Neuronal stem cell (in vitro differentiated cells): ENCODE results near the gene LDLRAD3.

ENCODE experiments used
- DNase-seq: peaks from one replicate; pipeline ENCODE4 v3.0.0-alpha.2; 2013; ENCODE audit warnings: low spot score
- H2AFZ ChIP-seq: one replicate; pipeline ENCODE4 v1.6.1; 2013; ENCODE audit warnings: mild to moderate bottlenecking, low read length, inconsistent platforms
- H2AK5ac ChIP-seq: 2 replicates; pipeline ENCODE4 v1.6.1; 2013; ENCODE audit warnings: low read depth, mild to moderate bottlenecking, inconsistent platforms, low read length, moderate library complexity, mixed read lengths
- H2BK120ac ChIP-seq: 2 replicates; pipeline ENCODE4 v1.6.1; 2013; ENCODE audit warnings: low read depth, mild to moderate bottlenecking, inconsistent platforms, low read length, moderate library complexity, mixed read lengths
- H2BK12ac ChIP-seq: one replicate; pipeline ENCODE4 v1.6.1; 2013; ENCODE audit warnings: low read length, inconsistent platforms
- H2BK15ac ChIP-seq: 2 replicates; pipeline ENCODE4 v1.6.1; 2013; ENCODE audit warnings: mild to moderate bottlenecking, low read length, inconsistent platforms, mixed read lengths
- H2BK5ac ChIP-seq: one replicate; pipeline ENCODE4 v1.6.1; 2013; ENCODE audit warnings: inconsistent platforms, mild to moderate bottlenecking, low read length, moderate library complexity
- H3K14ac ChIP-seq: one replicate; pipeline ENCODE4 v1.6.1; 2013; ENCODE audit warnings: low read length, inconsistent platforms
- H3K18ac ChIP-seq: 2 replicates; pipeline ENCODE4 v1.6.1; 2013; ENCODE audit warnings: low read length, inconsistent platforms
- H3K23ac ChIP-seq: 2 replicates; pipeline ENCODE4 v1.6.1; 2013; ENCODE audit warnings: low read depth, mild to moderate bottlenecking, mixed read lengths, low read length, inconsistent platforms; ENCODE audit not compliant: poor library complexity
- H3K27ac ChIP-seq: replicated peaks from 3 replicates; pipeline ENCODE4 v1.5.1; 2013; ENCODE audit warnings: low read length, inconsistent platforms
- H3K27me3 ChIP-seq, 3 experiments: 2 replicates each; pipeline ENCODE4 v1.6.1; 2013; ENCODE audit warnings: low read length in 3 of 3, mild to moderate bottlenecking in 2 of 3, inconsistent platforms in 1 of 3, low read depth in 1 of 3, mixed read lengths in 1 of 3, moderate library complexity in 1 of 3; ENCODE audit not compliant: control insufficient read depth in 3 of 3, insufficient read depth in 3 of 3
- H3K36me3 ChIP-seq, 2 donors: replicated peaks in 1 of 2; 2 replicates each; pipeline ENCODE4 v1.6.1; 2013; ENCODE audit warnings: low read length in 2 of 2; ENCODE audit not compliant: control insufficient read depth in 2 of 2, insufficient read depth in 2 of 2
- H3K4ac ChIP-seq: 2 replicates; pipeline ENCODE4 v1.6.1; 2013; ENCODE audit warnings: inconsistent platforms, mild to moderate bottlenecking, low read length, moderate library complexity
- H3K4me1 ChIP-seq, 2 donors: 1 replicate in 1 of 2; 2 replicates in 1 of 2; pipeline ENCODE4 v1.6.1; 2013; ENCODE audit warnings: low read length in 2 of 2, low read depth in 1 of 2; ENCODE audit not compliant: control insufficient read depth in 2 of 2, insufficient read depth in 1 of 2
- H3K4me2 ChIP-seq: one replicate; pipeline ENCODE4 v1.6.1; 2013; ENCODE audit warnings: mild to moderate bottlenecking, low read length, inconsistent platforms; ENCODE audit not compliant: insufficient read depth, poor library complexity, severe bottlenecking
- H3K4me3 ChIP-seq, 2 donors: 2 replicates each; pipeline ENCODE4 v1.5.1; 2013; ENCODE audit warnings: low read length in 2 of 2, mild to moderate bottlenecking in 2 of 2, inconsistent platforms in 1 of 2, moderate library complexity in 1 of 2
- H3K79me1 ChIP-seq: one replicate; pipeline ENCODE4 v1.6.1; 2013; ENCODE audit warnings: low read depth, mild to moderate bottlenecking, inconsistent platforms, low read length, moderate library complexity
- H3K9ac ChIP-seq: one replicate; pipeline ENCODE4 v1.6.1; 2013; ENCODE audit warnings: mild to moderate bottlenecking, low read depth, low read length, inconsistent platforms; ENCODE audit not compliant: poor library complexity
- H3K9me3 ChIP-seq, 2 donors: replicated peaks in 1 of 2; 2 replicates each; pipeline versions ENCODE3 to v1.6.1; 2013; ENCODE audit warnings: low read length in 2 of 2, mild to moderate bottlenecking in 2 of 2, inconsistent platforms in 1 of 2, low read depth in 1 of 2, mixed read lengths in 1 of 2, moderate library complexity in 1 of 2; ENCODE audit not compliant: control insufficient read depth in 2 of 2, insufficient read depth in 1 of 2
- H4K8ac ChIP-seq: one replicate; pipeline ENCODE4 v1.6.1; 2013; ENCODE audit warnings: low read depth, mild to moderate bottlenecking, inconsistent platforms, low read length, moderate library complexity
- H4K91ac ChIP-seq: one replicate; pipeline ENCODE4 v1.6.1; 2013; ENCODE audit warnings: low read length, low read depth, mild to moderate bottlenecking, inconsistent platforms; ENCODE audit not compliant: poor library complexity
- WGBS, 2 donors: extraction: QIAGEN DNeasy Blood & Tissue Kit; methylation state at CpG; one replicate each; pipeline ENCODE4 v1.1.7; 2013; ENCODE audit warnings: missing lambda C conversion rate in 2 of 2, mixed read lengths in 1 of 2; ENCODE audit not compliant: insufficient read length in 2 of 2, insufficient replicate concordance in 1 of 2; ENCODE audit errors: extremely low coverage in 2 of 2; 5-methylcytosine and 5-hydroxymethylcytosine counted together

LDLRAD3 gene

DNA sequence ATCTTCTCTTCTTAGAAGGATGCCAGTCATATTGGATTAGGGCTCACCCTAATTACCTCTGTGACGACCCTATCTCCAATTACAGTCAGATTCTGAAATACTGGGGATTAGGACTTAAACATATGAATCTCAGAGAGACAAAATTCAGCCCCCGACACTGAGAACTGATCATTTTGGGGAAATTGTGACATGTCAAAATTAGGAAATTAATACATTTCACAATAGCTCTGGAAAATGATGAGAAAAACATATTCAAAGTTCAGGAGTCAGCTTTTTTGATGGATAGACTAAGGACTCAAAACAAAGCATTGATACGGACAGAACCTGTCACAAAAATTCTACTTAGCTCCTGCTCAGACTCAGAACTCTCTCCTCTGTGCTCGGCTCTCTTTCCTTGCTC, 304.6 kb downstream of the LDLRAD3 start:
- Histone ChIP-seq H2BK12ac (no peak overlapping the region), H3K4me3 (no peak overlapping the region), H3K4ac (no peak overlapping the region), H3K23ac (no peak overlapping the region), H3K36me3 (no peaks in the 10 kb centered on the region), H3K18ac (no peak overlapping the region), H2BK120ac (no peak overlapping the region), H3K27me3 (no peaks in the 10 kb centered on the region), H4K91ac (no peak overlapping the region), H2AFZ (no peak overlapping the region), H2AK5ac (no peak overlapping the region), H3K79me1 (no peaks in the 10 kb centered on the region), H3K4me1 (peaks cover 8 to 22% of the 10 kb centered on the region in 2 donors), H2BK15ac (no peak overlapping the region), H3K9me3 (peaks cover 2 to 19% of the 10 kb centered on the region in 2 donors), H3K9ac (no peak overlapping the region), H3K4me2 (no peak overlapping the region), H4K8ac (no peak overlapping the region), H2BK5ac (no peak overlapping the region), H3K14ac (no peak overlapping the region), H3K27ac (no peak overlapping the region)
- DNase-seq, result no peak
- WGBS, 2 donors, result no CpG with 5 or more reads among the region's 4 CpGs

- DNase-seq, result no peak
- H3K27ac ChIP-seq, result no peak overlapping the region
- no peak overlapping the region for H3K4me2 ChIP-seq
- no peak overlapping the region for H4K91ac ChIP-seq
- no peak overlapping the region for H4K8ac ChIP-seq
- H2BK5ac ChIP-seq, result no peak overlapping the region
- no peak overlapping the region for H3K4me3 ChIP-seq
- no peaks in the 10 kb centered on the region for H3K27me3 ChIP-seq
- no peak overlapping the region for H3K23ac ChIP-seq
- no peak overlapping the region for H2AK5ac ChIP-seq
- peaks cover 8 to 22% of the 10 kb centered on the region in 2 donors for H3K4me1 ChIP-seq
- H3K18ac ChIP-seq, result no peak overlapping the region
- H2BK12ac ChIP-seq, result no peak overlapping the region
- no peak overlapping the region for H3K4ac ChIP-seq
- H3K9me3 ChIP-seq, result peaks cover 2 to 19% of the 10 kb centered on the region in 2 donors
- no peak overlapping the region for H2BK15ac ChIP-seq
- H2AFZ ChIP-seq, result no peak overlapping the region
- no peak overlapping the region for H3K9ac ChIP-seq
- H3K36me3 ChIP-seq, result no peaks in the 10 kb centered on the region
- no peaks in the 10 kb centered on the region for H3K79me1 ChIP-seq
- no peak overlapping the region for H2BK120ac ChIP-seq
- H3K14ac ChIP-seq, result no peak overlapping the region
- WGBS, 2 donors, result no CpG with 5 or more reads among the region's 2 CpGs
Observed at GRCh38 chr11:36249246-36249645, 305.4 kb downstream of the LDLRAD3 start.

- no peak overlapping the region for H2AK5ac ChIP-seq
Observed at GRCh38 chr11:36251823-36252222, 308.0 kb downstream of the LDLRAD3 start.

DNA sequence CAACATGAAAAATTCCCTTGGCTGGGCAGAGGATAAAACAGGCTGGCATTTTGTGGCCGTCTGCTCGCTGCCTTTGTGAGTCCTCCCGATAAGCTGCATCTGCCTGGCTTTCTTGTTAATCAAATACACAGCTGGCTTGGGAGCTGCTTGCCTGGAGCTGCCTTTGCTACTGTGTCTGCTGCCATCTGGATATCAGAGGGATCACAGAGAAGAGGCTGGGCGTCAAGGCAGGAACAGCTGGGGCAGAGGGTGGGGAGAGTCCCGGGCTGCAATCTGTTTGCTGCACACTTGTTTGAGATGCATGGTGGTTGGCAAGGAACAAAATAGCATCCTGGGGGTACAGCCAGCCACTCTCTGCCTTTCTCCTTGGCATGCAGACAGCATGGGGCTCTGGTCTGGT, 309.4 kb downstream of the LDLRAD3 start:
- H3K79me1 ChIP-seq, result peaks cover 2% of the 10 kb centered on the region
- no CpG with 5 or more reads among the region's 5 CpGs for WGBS, 2 donors
- H4K8ac ChIP-seq, result no peak overlapping the region
- H2AK5ac ChIP-seq, result peak overlapping the region; percentile 26
- no peak overlapping the region for H3K27ac ChIP-seq
- no peak overlapping the region for H2BK5ac ChIP-seq
- H3K9ac ChIP-seq, result no peak overlapping the region
- H3K23ac ChIP-seq, result no peak overlapping the region
- no peaks in the 10 kb centered on the region for H3K36me3 ChIP-seq
- DNase-seq, result no peak
- no peak overlapping the region for H3K14ac ChIP-seq
- no peak overlapping the region for H2BK120ac ChIP-seq
- H3K4me3 ChIP-seq, result no peak overlapping the region
- peaks cover 12 to 31% of the 10 kb centered on the region in 2 donors for H3K4me1 ChIP-seq
- H3K4me2 ChIP-seq, result no peak overlapping the region
- H2AFZ ChIP-seq, result no peak overlapping the region
- peaks cover 5 to 21% of the 10 kb centered on the region in 2 donors for H3K9me3 ChIP-seq
- no peaks in the 10 kb centered on the region for H3K27me3 ChIP-seq
- H3K18ac ChIP-seq, result peak overlapping the region; percentile 67
- no peak overlapping the region for H2BK12ac ChIP-seq
- H4K91ac ChIP-seq, result no peak overlapping the region
- peak overlapping the region; percentile 56 for H2BK15ac ChIP-seq
- no peak overlapping the region for H3K4ac ChIP-seq

More at GRCh38 chr11:36251823-36252222, 308.0 kb downstream of the LDLRAD3 start:
- peak overlapping the region; percentile 25 for H2BK5ac ChIP-seq
- no peak overlapping the region for H2BK120ac ChIP-seq
- no peak overlapping the region for H4K8ac ChIP-seq
- no peak for DNase-seq
- H2AFZ ChIP-seq, result peak overlapping the region; percentile 65
- no peak overlapping the region for H3K4ac ChIP-seq
- H3K23ac ChIP-seq, result no peak overlapping the region
- WGBS, 2 donors, result no CpG with 5 or more reads among the region's 2 CpGs
- H2BK15ac ChIP-seq, result no peak overlapping the region
- peaks cover 8 to 22% of the 10 kb centered on the region in 2 donors for H3K4me1 ChIP-seq
- H4K91ac ChIP-seq, result no peak overlapping the region
- H3K36me3 ChIP-seq, result no peaks in the 10 kb centered on the region
- peaks cover 2% of the 10 kb centered on the region for H3K79me1 ChIP-seq
- no peak overlapping the region for H3K4me3 ChIP-seq
- H3K14ac ChIP-seq, result no peak overlapping the region
- H3K27ac ChIP-seq, result peak overlapping the region; percentile 5
- no peak overlapping the region for H2BK12ac ChIP-seq
- H3K18ac ChIP-seq, result peak overlapping the region; percentile 20
- no peak overlapping the region for H3K4me2 ChIP-seq
- H3K9me3 ChIP-seq, result peaks cover 5 to 21% of the 10 kb centered on the region in 2 donors
- H3K9ac ChIP-seq, result no peak overlapping the region
- no peaks in the 10 kb centered on the region for H3K27me3 ChIP-seq
